GM21825 (cell line): Measurements from ENCODE around the gene LRRC4C.
"Not testable (repeated sequence)": the region's sequence is repeated elsewhere in the genome, so short reads cannot be mapped to it uniquely, and the experiment has no call there.

Experiments used
- ATAC-seq: cut with Tn5 transposase; IDR thresholded peaks from one replicate; pipeline ENCODE4 v1.9.1; 2021; ENCODE audit warnings: mild to moderate bottlenecking, moderate library complexity; ENCODE audit not compliant: unreplicated experiment

The LRRC4C gene

GRCh38 chr11:40269865-40270264 lies 1189.6 kb downstream of the LRRC4C start:
- no peak for ATAC-seq

GRCh38 chr11:40268551-40268950 lies 1190.9 kb downstream of the LRRC4C start:
- no peak for ATAC-seq

- no peak for ATAC-seq
Observed at GRCh38 chr11:40255457-40255856, 1204.0 kb downstream of the LRRC4C start.

- ATAC-seq, result no peak
Observed at GRCh38 chr11:40253166-40253565, 1206.3 kb downstream of the LRRC4C start.

- ATAC-seq, result no peak
Observed at GRCh38 chr11:40252236-40252635, 1207.2 kb downstream of the LRRC4C start.

- ATAC-seq, result no peak
Observed at GRCh38 chr11:40246983-40247382, 1212.5 kb downstream of the LRRC4C start.

- peak; percentile 96 for ATAC-seq
Observed at GRCh38 chr11:40241524-40242051, 1217.9 kb downstream of the LRRC4C start.

- ATAC-seq, result no peak
Observed at GRCh38 chr11:40240284-40240683, 1219.2 kb downstream of the LRRC4C start.

GRCh38 chr11:40236526-40236925 lies 1222.9 kb downstream of the LRRC4C start:
- no peak for ATAC-seq

GRCh38 chr11:40235841-40236240 lies 1223.6 kb downstream of the LRRC4C start:
- ATAC-seq, result no peak

GRCh38 chr11:40230821-40231220 lies 1228.6 kb downstream of the LRRC4C start:
- no peak for ATAC-seq

- ATAC-seq, result no peak
Observed at GRCh38 chr11:40228662-40229061, 1230.8 kb downstream of the LRRC4C start.

- ATAC-seq, result peak; percentile 95
Observed at GRCh38 chr11:40227730-40228129, 1231.7 kb downstream of the LRRC4C start.

GRCh38 chr11:40226654-40227053 lies 1232.8 kb downstream of the LRRC4C start:
- no peak for ATAC-seq

- no peak for ATAC-seq
Observed at GRCh38 chr11:40223596-40224330, 1235.7 kb downstream of the LRRC4C start.

GRCh38 chr11:40219401-40219800 lies 1240.1 kb downstream of the LRRC4C start:
- ATAC-seq, result no peak

- no peak for ATAC-seq
Observed at GRCh38 chr11:40215556-40215955, 1243.9 kb downstream of the LRRC4C start.

- no peak for ATAC-seq
Observed at GRCh38 chr11:40207416-40207815, 1252.0 kb downstream of the LRRC4C start.

- ATAC-seq, result no peak
Observed at GRCh38 chr11:40204228-40204627, 1255.2 kb downstream of the LRRC4C start.

GRCh38 chr11:40203606-40204005 lies 1255.8 kb downstream of the LRRC4C start:
- no peak for ATAC-seq

- ATAC-seq, result no peak
Observed at GRCh38 chr11:40202589-40203270, 1256.7 kb downstream of the LRRC4C start.

- ATAC-seq, result not testable (repeated sequence)
Observed at GRCh38 chr11:40192590-40192989, 1266.9 kb downstream of the LRRC4C start.
